ENCODE results near the gene BABAM2. TPM values are rescaled to one million over a fixed set of nuclear protein-coding genes. Genes with fewer than 3 reads are reported as not detected.

The BABAM2 gene
- total RNA-seq, 1 experiment from 2014 or later: 16.3 TPM

DNA sequence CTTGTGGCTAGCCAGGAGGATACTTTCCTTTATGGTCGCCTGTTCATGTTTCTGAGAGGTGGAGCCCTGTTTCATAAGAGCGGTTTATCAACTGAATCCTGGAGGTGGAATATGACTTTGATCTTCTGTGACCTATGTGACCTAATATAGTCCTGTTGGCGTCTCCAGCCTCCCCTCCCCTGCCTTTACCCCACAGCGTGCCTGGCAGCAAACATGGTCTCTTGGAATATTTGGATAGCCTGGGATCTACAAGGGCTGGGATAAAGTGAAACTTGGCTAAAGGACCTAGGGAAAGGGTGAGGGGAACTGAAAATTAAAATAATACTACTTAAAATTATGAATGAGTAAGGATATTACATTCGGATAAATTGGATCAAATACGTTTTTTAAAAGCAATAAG is 246.0 kb downstream of the BABAM2 start:
- Histone ChIP-seq H3K4me3 (ENCODE audit: low read length) (no peak overlapping the region), H3F3A (ENCODE audit: low read length, unreplicated experiment) (no peaks in the 10 kb centered on the region), H3K9ac (ENCODE audit: low read length) (no peak overlapping the region), H4K20me1 (ENCODE audit: low read length) (no peaks in the 10 kb centered on the region), H3K9me2 (replicated peaks; ENCODE audit: low read length) (no peaks in the 10 kb centered on the region), H3K27ac (ENCODE audit: low read length) (no peak overlapping the region), H2AFZ (ENCODE audit: low read length) (no peak overlapping the region), H3K79me2 (ENCODE audit: low read length) (no peaks in the 10 kb centered on the region), H3K4me2 (ENCODE audit: low read length) (no peak overlapping the region), H3K9me3 (ENCODE audit: low read length) (no peaks in the 10 kb centered on the region), H3K36me3 (ENCODE audit: low read depth, low read length) (no peaks in the 10 kb centered on the region), H3K27me3 (ENCODE audit: low read length) (no peaks in the 10 kb centered on the region), H3K4me1 (ENCODE audit: insufficient read depth, low read length) (peaks cover 12% of the 10 kb centered on the region)
- ChIA-PET CTCF (no interaction called here), POLR2A (ENCODE audit: unreplicated experiment) (no interaction called here)
- DNase-seq (no peak), ATAC-seq (no peak)
- intact Hi-C loops (cut with micrococcal nuclease): loop anchor here (5.0 kb wide), 1 partner anchor 256 kb away; the partner anchor contains the start of gene FOSL2
- TF ChIP-seq EZH2phosphoT487 (IDR thresholded peaks at IDR 0.05; ENCODE audit: borderline replicate concordance, low read length) (no peak), EZH2 (IDR thresholded peaks at IDR 0.05; ENCODE audit: low read length, unreplicated experiment) (no peak)
- TF ChIP-seq, protein P1, sequence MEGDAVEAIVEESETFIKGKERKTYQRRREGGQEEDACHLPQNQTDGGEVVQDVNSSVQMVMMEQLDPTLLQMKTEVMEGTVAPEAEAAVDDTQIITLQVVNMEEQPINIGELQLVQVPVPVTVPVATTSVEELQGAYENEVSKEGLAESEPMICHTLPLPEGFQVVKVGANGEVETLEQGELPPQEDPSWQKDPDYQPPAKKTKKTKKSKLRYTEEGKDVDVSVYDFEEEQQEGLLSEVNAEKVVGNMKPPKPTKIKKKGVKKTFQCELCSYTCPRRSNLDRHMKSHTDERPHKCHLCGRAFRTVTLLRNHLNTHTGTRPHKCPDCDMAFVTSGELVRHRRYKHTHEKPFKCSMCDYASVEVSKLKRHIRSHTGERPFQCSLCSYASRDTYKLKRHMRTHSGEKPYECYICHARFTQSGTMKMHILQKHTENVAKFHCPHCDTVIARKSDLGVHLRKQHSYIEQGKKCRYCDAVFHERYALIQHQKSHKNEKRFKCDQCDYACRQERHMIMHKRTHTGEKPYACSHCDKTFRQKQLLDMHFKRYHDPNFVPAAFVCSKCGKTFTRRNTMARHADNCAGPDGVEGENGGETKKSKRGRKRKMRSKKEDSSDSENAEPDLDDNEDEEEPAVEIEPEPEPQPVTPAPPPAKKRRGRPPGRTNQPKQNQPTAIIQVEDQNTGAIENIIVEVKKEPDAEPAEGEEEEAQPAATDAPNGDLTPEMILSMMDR (conservative IDR thresholded peaks at IDR 0.05; ENCODE audit: low read depth, low read length): no peak
- no TSS peak for BruUV-seq (replicated peaks)

DNA sequence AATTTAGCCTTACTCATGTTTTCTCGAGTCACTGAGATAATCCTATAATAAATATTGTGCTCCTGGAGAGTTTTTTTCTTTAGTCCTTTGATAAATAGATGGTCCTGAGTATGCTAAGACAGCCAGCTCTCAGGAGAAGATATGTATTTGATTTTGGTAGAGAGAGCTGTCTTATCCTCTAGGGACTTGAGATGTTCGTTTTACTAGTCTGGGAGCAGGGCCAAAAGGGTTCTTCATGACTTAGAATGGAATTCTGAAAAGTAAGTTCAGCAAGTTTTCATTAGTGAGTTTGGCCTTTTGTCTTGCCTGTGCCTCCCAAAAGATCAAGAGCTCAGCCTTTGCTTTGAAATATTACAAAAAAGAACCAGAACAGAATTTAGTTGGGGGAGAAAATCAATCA is 246.7 kb downstream of the BABAM2 start:
- ATAC-seq (peak; percentile 89), DNase-seq (peak; percentile 83)
- no peaks in the 10 kb centered on the region for H3K27me3 ChIP-seq (ENCODE audit: low read length)
- peaks cover 11% of the 10 kb centered on the region for H3K4me1 ChIP-seq (ENCODE audit: insufficient read depth, low read length)
- peak overlapping the region; percentile 42; the same call in 1 of the 2 replicates for H3K4me2 ChIP-seq (ENCODE audit: low read length)
- ChIA-PET POLR2A (ENCODE audit: unreplicated experiment) (interaction anchor here (0.6 kb wide), 1 partner anchor 449 kb away, joined by 5 read pairs; no protein-coding TSS in a partner anchor), CTCF (interaction anchor here (0.6 to 0.7 kb wide), 2 partner anchors 184 to 455 kb away, joined by 3 to 6 read pairs; no protein-coding TSS in a partner anchor)
- no peaks in the 10 kb centered on the region for H3K79me2 ChIP-seq (ENCODE audit: low read length)
- TF ChIP-seq, protein P1 (conservative IDR thresholded peaks at IDR 0.05; ENCODE audit: low read depth, low read length): no peak
- no peak for TF ChIP-seq EZH2 (IDR thresholded peaks at IDR 0.05; ENCODE audit: low read length, unreplicated experiment)
- no peak for TF ChIP-seq EZH2phosphoT487 (IDR thresholded peaks at IDR 0.05; ENCODE audit: borderline replicate concordance, low read length)
- H3F3A ChIP-seq (ENCODE audit: low read length, unreplicated experiment): no peaks in the 10 kb centered on the region
- no TSS peak for BruUV-seq (replicated peaks)
- H3K36me3 ChIP-seq (ENCODE audit: low read depth, low read length): no peaks in the 10 kb centered on the region
- intact Hi-C loops (cut with micrococcal nuclease): loop anchor here (5.0 kb wide), 1 partner anchor 255 kb away; the partner anchor contains the start of gene FOSL2
- no peaks in the 10 kb centered on the region for H3K9me2 ChIP-seq (replicated peaks; ENCODE audit: low read length)
- no peak overlapping the region for H3K4me3 ChIP-seq (ENCODE audit: low read length)
- H2AFZ ChIP-seq (ENCODE audit: low read length): no peak overlapping the region
- no peaks in the 10 kb centered on the region for H3K9me3 ChIP-seq (ENCODE audit: low read length)
- no peaks in the 10 kb centered on the region for H4K20me1 ChIP-seq (ENCODE audit: low read length)
- no peak overlapping the region for H3K9ac ChIP-seq (ENCODE audit: low read length)
- no peak overlapping the region for H3K27ac ChIP-seq (ENCODE audit: low read length)

DNA sequence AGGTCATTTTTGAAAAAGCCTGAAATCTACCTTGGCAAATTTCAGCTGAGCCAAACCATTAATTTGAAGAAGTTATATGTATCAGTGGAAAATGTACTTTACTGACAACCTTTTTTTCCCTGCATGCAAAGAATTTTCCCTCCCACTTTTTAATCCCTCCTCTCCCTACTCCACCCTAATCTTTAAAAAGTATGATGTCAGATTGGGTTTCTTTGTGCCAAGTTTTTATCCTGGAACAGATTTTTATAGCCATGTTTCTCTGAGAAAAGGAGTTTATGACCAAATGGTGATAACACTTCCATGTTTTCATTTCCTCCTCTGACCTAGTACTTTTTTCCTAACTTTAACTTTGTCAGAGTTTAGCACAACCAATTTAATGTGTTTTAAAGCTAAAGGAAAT is 251.9 kb downstream of the BABAM2 start:
- no TSS peak for BruUV-seq (replicated peaks)
- CTCF ChIA-PET: no interaction called here
- peaks cover 5% of the 10 kb centered on the region for H3K4me1 ChIP-seq (ENCODE audit: insufficient read depth, low read length)
- H3K4me3 ChIP-seq (ENCODE audit: low read length): no peak overlapping the region
- TF ChIP-seq, protein P1 (conservative IDR thresholded peaks at IDR 0.05; ENCODE audit: low read depth, low read length): no peak
- TF ChIP-seq EZH2phosphoT487 (IDR thresholded peaks at IDR 0.05; ENCODE audit: borderline replicate concordance, low read length) (no peak), EZH2 (IDR thresholded peaks at IDR 0.05; ENCODE audit: low read length, unreplicated experiment) (no peak)
- POLR2A ChIA-PET (ENCODE audit: unreplicated experiment): no interaction called here
- H3K4me2 ChIP-seq (ENCODE audit: low read length): no peak overlapping the region
- H3K9ac ChIP-seq (ENCODE audit: low read length): no peak overlapping the region
- H4K20me1 ChIP-seq (ENCODE audit: low read length): no peaks in the 10 kb centered on the region
- H3K36me3 ChIP-seq (ENCODE audit: low read depth, low read length): no peaks in the 10 kb centered on the region
- no peaks in the 10 kb centered on the region for H3K9me3 ChIP-seq (ENCODE audit: low read length)
- H3K9me2 ChIP-seq (replicated peaks; ENCODE audit: low read length): no peaks in the 10 kb centered on the region
- no peak overlapping the region for H2AFZ ChIP-seq (ENCODE audit: low read length)
- peak; percentile 17 for DNase-seq
- no peaks in the 10 kb centered on the region for H3K79me2 ChIP-seq (ENCODE audit: low read length)
- no peaks in the 10 kb centered on the region for H3K27me3 ChIP-seq (ENCODE audit: low read length)
- no peaks in the 10 kb centered on the region for H3F3A ChIP-seq (ENCODE audit: low read length, unreplicated experiment)
- intact Hi-C loops (cut with micrococcal nuclease): no loop called here
- ATAC-seq: peak; percentile 27; the same call in 1 of the 2 replicates
- H3K27ac ChIP-seq (ENCODE audit: low read length): no peak overlapping the region

Measured in PC-3 (cell line).